Gastroesophageal sphincter (tissue), 3 donors: Measurements from ENCODE around the gene DGLUCY.

Source experiments
- CTCF ChIP-seq, 4 experiments: fragments of 200-600 bp in 2 of 4; fragments of 450-650 bp in 2 of 4; sonication (generic) in 1 of 4; IDR thresholded peaks; one replicate each; pipeline ENCODE4 v1.5.1; 2017 to 2019; ENCODE audit warnings: antibody characterized with exemption in 4 of 4, mild to moderate bottlenecking in 2 of 4, moderate library complexity in 2 of 4
- POLR2A ChIP-seq, 2 donors: fragments of 450-650 bp; IDR thresholded peaks; one replicate each; pipeline ENCODE4 v1.6.1; 2017; ENCODE audit warnings: antibody characterized with exemption in 2 of 2, mild to moderate bottlenecking in 2 of 2, moderate library complexity in 1 of 2

- TF ChIP-seq CTCF (IDR thresholded peaks at IDR 0.05) (no peak), POLR2A (IDR thresholded peaks at IDR 0.05) (no peak)
These were observed 97.1 kb downstream of the DGLUCY start for GRCh38 chr14:91211017-91211416.
